B cell (primary cell): ENCODE data around the gene HSPBP1. TPM values are rescaled to one million over a fixed set of nuclear protein-coding genes. Genes with fewer than 3 reads are reported as not detected.
A peak's percentile ranks its signal among the peaks of the same experiment; 100 is the strongest.

Source experiments
- ATAC-seq: fragments of 200-7000 bp; cut with Tn5 transposase; one replicate; pipeline ENCODE4 v1.10.0; 2021; ENCODE audit warnings: low read depth, mild to moderate bottlenecking, moderate number of reproducible peaks, moderate library complexity
- CTCF ChIA-PET: fragments of 350-600 bp; sonication (Branson Sonifier 250); formaldehyde crosslinking; loops from one replicate; lab custom pipeline; 2021; ENCODE audit warnings: antibody characterized with exemption, inconsistent platforms; lab: Charles Lee
- POLR2A ChIA-PET: fragments of 350-600 bp; sonication (Branson Sonifier 250); formaldehyde crosslinking; loops from one replicate; lab custom pipeline; 2021; ENCODE audit warnings: antibody characterized with exemption; lab: Charles Lee
- DNase-seq: peaks from one replicate; pipeline ENCODE4 v3.0.0; 2013
- H2AFZ ChIP-seq: 2 replicates; pipeline ENCODE4 v1.6.1; 2012; ENCODE audit warnings: mild to moderate bottlenecking, low read depth, low read length; ENCODE audit not compliant: insufficient read depth, poor library complexity, severe bottlenecking
- H3K27ac ChIP-seq, 2 donors: 1 replicate in 1 of 2; 2 replicates in 1 of 2; pipeline ENCODE4 v1.5.1; 2012 to 2013; ENCODE audit warnings: low read length in 2 of 2, mild to moderate bottlenecking in 2 of 2, moderate library complexity in 1 of 2
- H3K27me3 ChIP-seq, 4 experiments: fragments of 200-600 bp in 1 of 4; sonication (generic) in 1 of 4; replicated peaks in 1 of 4; 1 replicate in 2 of 4; 2 replicates in 2 of 4; pipeline versions ENCODE4 v1.6.1 to v1.7.0; 2013 to 2016; ENCODE audit warnings: low read length in 3 of 4, mild to moderate bottlenecking in 2 of 4, mixed read lengths in 1 of 4, moderate library complexity in 1 of 4; ENCODE audit not compliant: insufficient read depth in 4 of 4, control insufficient read depth in 3 of 4; ENCODE audit errors: control extremely low read depth in 1 of 4
- H3K36me3 ChIP-seq, 2 experiments: replicated peaks in 1 of 2; 1 replicate in 1 of 2; 2 replicates in 1 of 2; pipeline versions ENCODE4 v1.6.1 to v1.7.1; 2013; ENCODE audit warnings: low read length in 1 of 2; ENCODE audit not compliant: insufficient read depth in 2 of 2, control insufficient read depth in 1 of 2; ENCODE audit errors: control extremely low read depth in 1 of 2, extremely low read depth in 1 of 2
- H3K4me1 ChIP-seq, 2 donors: fragments of 200-600 bp in 1 of 2; sonication (generic) in 1 of 2; 1 replicate in 1 of 2; 2 replicates in 1 of 2; pipeline versions ENCODE4 v1.5.1 to v1.6.1; 2013 to 2017; ENCODE audit warnings: low read length in 2 of 2; ENCODE audit not compliant: control insufficient read depth in 2 of 2, insufficient read depth in 2 of 2
- H3K4me2 ChIP-seq: replicated peaks from 2 replicates; pipeline ENCODE3; 2012; ENCODE audit warnings: mild to moderate bottlenecking, low read depth, low read length; ENCODE audit not compliant: poor library complexity, severe bottlenecking
- H3K4me3 ChIP-seq, 5 experiments: fragments of 200-600 bp in 1 of 5; sonication (generic) in 1 of 5; 1 replicate in 3 of 5; 2 replicates in 2 of 5; pipeline versions ENCODE4 v1.5.1 to v1.7.0; 2011 to 2016; ENCODE audit warnings: low read length in 4 of 5, mild to moderate bottlenecking in 4 of 5, low read depth in 2 of 5, control low read depth in 1 of 5, moderate library complexity in 1 of 5; ENCODE audit not compliant: insufficient read depth in 1 of 5; ENCODE audit errors: control extremely low read depth in 1 of 5, extremely low read depth in 1 of 5
- H3K79me2 ChIP-seq: fragments of 200-600 bp; sonication (generic); one replicate; pipeline ENCODE4 v1.6.0; 2016; ENCODE audit warnings: low read length; ENCODE audit not compliant: control insufficient read depth, insufficient read depth
- H3K9ac ChIP-seq: fragments of 200-600 bp; sonication (generic); 2 replicates; pipeline ENCODE4 v1.6.1; 2017; ENCODE audit warnings: mild to moderate bottlenecking, low read length, moderate library complexity
- H3K9me3 ChIP-seq, 3 donors: one replicate each; pipeline versions ENCODE4 v1.6.1 to v1.7.1; 2013; ENCODE audit warnings: low read length in 2 of 3; ENCODE audit not compliant: control insufficient read depth in 2 of 3, insufficient read depth in 1 of 3; ENCODE audit errors: control extremely low read depth in 1 of 3
- H4K20me1 ChIP-seq: 2 replicates; pipeline ENCODE4 v1.6.0; 2012; ENCODE audit warnings: mild to moderate bottlenecking, low read length; ENCODE audit not compliant: insufficient read depth, control insufficient read depth, poor library complexity, severe bottlenecking
- H3K27ac Mint-ChIP-seq: one replicate; pipeline ENCODE4 v1.8.0; 2021; ENCODE audit warnings: mixed read lengths
- H3K27me3 Mint-ChIP-seq: one replicate; pipeline ENCODE4 v1.8.0; 2021; ENCODE audit warnings: mixed read lengths
- H3K4me1 Mint-ChIP-seq: one replicate; pipeline ENCODE4 v1.8.0; 2021; ENCODE audit warnings: mixed read lengths
- H3K4me3 Mint-ChIP-seq: one replicate; pipeline ENCODE4 v1.8.0; 2021; ENCODE audit warnings: mixed read lengths
- H3K9me3 Mint-ChIP-seq: one replicate; pipeline ENCODE4 v1.8.0; 2022; ENCODE audit warnings: mixed read lengths; ENCODE audit not compliant: insufficient read depth
- CTCF ChIP-seq: fragments of 200-600 bp; IDR thresholded peaks from one replicate; pipeline ENCODE4 v1.8.0; 2022; ENCODE audit warnings: antibody characterized with exemption, mild to moderate bottlenecking
- EZH2 ChIP-seq: IDR thresholded peaks from 2 replicates; pipeline ENCODE4 v1.6.1; 2012; ENCODE audit warnings: borderline replicate concordance, low read depth, mild to moderate bottlenecking, moderate library complexity, low read length; ENCODE audit not compliant: insufficient read depth, poor library complexity, severe bottlenecking
- WGBS: methylation state at CpG from one replicate; pipeline ENCODE4 v1.1.5; 2013; ENCODE audit warnings: missing lambda C conversion rate; ENCODE audit not compliant: insufficient coverage; 5-methylcytosine and 5-hydroxymethylcytosine counted together
- intact Hi-C: fragments of 100-400 bp; cut with micrococcal nuclease; formaldehyde crosslinking; loops from one replicate; pipeline ENCODE4 v1.10.0; 2022
- polyA plus RNA-seq: library from polyadenylated mRNA; depleted of rRNA; stranded (reverse); fragments of >200 nt; gene quantifications from 2 replicates; pipeline ENCODE4 v1.2.3, GENCODE V29; 2012
- small RNA-seq: library from RNA; depleted of rRNA; stranded (forward); fragments of <200 nt; gene quantifications from one replicate; pipeline ENCODE3, GENCODE V24; 2012; ENCODE audit warnings: low replicate concordance, low read depth; ENCODE audit not compliant: insufficient read length
- total RNA-seq, 2 donors: library from RNA; stranded (reverse); fragments of 120-200 nt in 1 of 2; gene quantifications; 1 replicate in 1 of 2; 2 replicates in 1 of 2; pipeline versions ENCODE4 v1.2.3 to v1.2.4, GENCODE V29; 2013 to 2022

Gene HSPBP1
- total and polyA plus RNA-seq, 2 donors (not counting 1 experiment from before 2014, with no cell fraction given): 15.6 to 19.0 TPM

GRCh38 chr19:55213547-55213946 is 66.4 kb downstream of the HSPBP1 start:
- CTCF ChIA-PET: no interaction called here

GRCh38 chr19:55212447-55212846 is 67.5 kb downstream of the HSPBP1 start:
- 93% methylated on average over 2 of the region's 3 CpGs for WGBS
- ChIA-PET POLR2A (no interaction called here), CTCF (no interaction called here)
- peaks cover 0 to 35% (median 10%) of the 10 kb centered on the region in 4 experiments for H3K27me3 ChIP-seq
- DNase-seq: no peak
- H3K27me3 Mint-ChIP-seq: peaks cover 29% of the 10 kb centered on the region
- TF ChIP-seq EZH2: no peak
- no peak for TF ChIP-seq CTCF
- H3K36me3 ChIP-seq: no peaks in the 10 kb centered on the region
- H3K9me3 ChIP-seq: peaks cover 0 to 43% (median 6%) of the 10 kb centered on the region in 3 donors
- no peak for ATAC-seq
- peak overlapping the region; percentile 2 for H3K27ac Mint-ChIP-seq
- H3K4me1 Mint-ChIP-seq: peaks cover 11% of the 10 kb centered on the region
- intact Hi-C loops: no loop called here
- H3K4me2 ChIP-seq: no peak overlapping the region
- no peak overlapping the region for H3K27ac ChIP-seq
- peaks cover 8 to 11% of the 10 kb centered on the region in 2 donors for H3K4me1 ChIP-seq
- no peak overlapping the region for H2AFZ ChIP-seq
- no peaks in the 10 kb centered on the region for H4K20me1 ChIP-seq
- no peak overlapping the region for H3K9ac ChIP-seq
- no peaks in the 10 kb centered on the region for H3K79me2 ChIP-seq
- H3K4me3 ChIP-seq: no peak overlapping the region
- no peak overlapping the region for H3K4me3 Mint-ChIP-seq
- H3K9me3 Mint-ChIP-seq: peaks cover 8% of the 10 kb centered on the region

More at GRCh38 chr19:55213547-55213946, 66.4 kb downstream of the HSPBP1 start:
- DNase-seq (no peak), ATAC-seq (no peak)
- H3K4me1 Mint-ChIP-seq: peaks cover 11% of the 10 kb centered on the region
- intact Hi-C loops: no loop called here
- Histone ChIP-seq H2AFZ (no peak overlapping the region), H3K79me2 (no peaks in the 10 kb centered on the region), H3K4me2 (no peak overlapping the region), H3K27ac (no peak overlapping the region), H4K20me1 (no peaks in the 10 kb centered on the region), H3K9me3 (peaks cover 0 to 43% (median 6%) of the 10 kb centered on the region in 3 donors), H3K4me1 (peaks cover 8 to 11% of the 10 kb centered on the region in 2 donors), H3K9ac (no peak overlapping the region), H3K4me3 (no peak overlapping the region), H3K27me3 (peaks cover 0 to 35% (median 10%) of the 10 kb centered on the region in 4 experiments), H3K36me3 (no peaks in the 10 kb centered on the region)
- H3K9me3 Mint-ChIP-seq: peaks cover 8% of the 10 kb centered on the region
- no peak overlapping the region for H3K4me3 Mint-ChIP-seq
- 82% methylated on average over 4 of the region's 7 CpGs for WGBS
- H3K27ac Mint-ChIP-seq: no peak overlapping the region
- no peak for TF ChIP-seq CTCF
- no peak for TF ChIP-seq EZH2
- H3K27me3 Mint-ChIP-seq: peaks cover 29% of the 10 kb centered on the region
- POLR2A ChIA-PET: no interaction called here

Small RNAs within 50 kb of the gene (small RNA-seq; reads per million reads assigned to genes)
- not detected for gene MIR6802
- gene MIR6803: not detected
- not detected for gene MIR6804

Other genes with a start within 250 kb of the HSPBP1 start
- 0.20 TPM in 1 of 2 replicates, not detected in the other for gene GP6, start 241.8 kb downstream of the HSPBP1 start, total RNA-seq
- 0.43 and 0.55 TPM in 2 replicates for gene GP6, start 241.8 kb downstream of the HSPBP1 start, polyA plus RNA-seq
- 17.5 and 20.2 TPM in 2 replicates for gene RDH13, start 217.0 kb downstream of the HSPBP1 start, total RNA-seq
- 13.4 and 20.4 TPM in 2 replicates for gene RDH13, start 217.0 kb downstream of the HSPBP1 start, polyA plus RNA-seq
- 1.0 and 1.3 TPM in 2 replicates for gene EPS8L1, start 204.2 kb downstream of the HSPBP1 start, total RNA-seq
- gene EPS8L1, start 204.2 kb downstream of the HSPBP1 start, polyA plus RNA-seq: 0.39 and 0.72 TPM in 2 replicates
- gene PPP1R12C, start 162.5 kb downstream of the HSPBP1 start, total RNA-seq: 174 and 179 TPM in 2 replicates
- gene PPP1R12C, start 162.5 kb downstream of the HSPBP1 start, polyA plus RNA-seq: 145 and 231 TPM in 2 replicates
- not detected in 2 replicates for gene TNNT1, start 130.9 kb downstream of the HSPBP1 start, total RNA-seq
- not detected in 2 replicates for gene TNNT1, start 130.9 kb downstream of the HSPBP1 start, polyA plus RNA-seq
- not detected in 2 replicates for gene TNNI3, start 122.4 kb downstream of the HSPBP1 start, total RNA-seq
- gene TNNI3, start 122.4 kb downstream of the HSPBP1 start, polyA plus RNA-seq: not detected in 2 replicates
- not detected in 2 replicates for gene DNAAF3, start 113.5 kb downstream of the HSPBP1 start, total RNA-seq
- not detected in 2 replicates for gene DNAAF3, start 113.5 kb downstream of the HSPBP1 start, polyA plus RNA-seq
- gene SYT5, start 99.8 kb downstream of the HSPBP1 start, total RNA-seq: 0.94 and 1.2 TPM in 2 replicates
- 0.27 and 1.5 TPM in 2 replicates for gene SYT5, start 99.8 kb downstream of the HSPBP1 start, polyA plus RNA-seq
- gene PTPRH, start 70.6 kb downstream of the HSPBP1 start, total RNA-seq: not detected in 2 replicates
- gene PTPRH, start 70.6 kb downstream of the HSPBP1 start, polyA plus RNA-seq: not detected in 2 replicates
- gene TMEM86B, start 51.3 kb downstream of the HSPBP1 start, total RNA-seq: 19.4 and 20.7 TPM in 2 replicates
- 13.6 and 14.5 TPM in 2 replicates for gene TMEM86B, start 51.3 kb downstream of the HSPBP1 start, polyA plus RNA-seq
- gene PPP6R1, start 21.1 kb downstream of the HSPBP1 start, total RNA-seq: 193 and 195 TPM in 2 replicates
- 122 and 125 TPM in 2 replicates for gene PPP6R1, start 21.1 kb downstream of the HSPBP1 start, polyA plus RNA-seq
- gene BRSK1, start 3.9 kb upstream of the HSPBP1 start, total RNA-seq: 0.94 and 1.7 TPM in 2 replicates
- 1.4 and 4.0 TPM in 2 replicates for gene BRSK1, start 3.9 kb upstream of the HSPBP1 start, polyA plus RNA-seq
- gene TMEM150B, start 45.2 kb upstream of the HSPBP1 start, total RNA-seq: not detected in 2 replicates
- 1.4 TPM in 1 of 2 replicates, not detected in the other for gene TMEM150B, start 45.2 kb upstream of the HSPBP1 start, polyA plus RNA-seq
- gene KMT5C, start 59.8 kb upstream of the HSPBP1 start, total RNA-seq: 19.6 and 22.2 TPM in 2 replicates
- gene KMT5C, start 59.8 kb upstream of the HSPBP1 start, polyA plus RNA-seq: 23.6 and 37.8 TPM in 2 replicates
- not detected in 2 replicates for gene COX6B2, start 74.6 kb upstream of the HSPBP1 start, total RNA-seq
- gene COX6B2, start 74.6 kb upstream of the HSPBP1 start, polyA plus RNA-seq: 0.07 TPM in 1 of 2 replicates, not detected in the other
- gene GARIN5B, start 83.2 kb upstream of the HSPBP1 start, total RNA-seq: not detected in 2 replicates
- not detected in 2 replicates for gene GARIN5B, start 83.2 kb upstream of the HSPBP1 start, polyA plus RNA-seq
- not detected in 2 replicates for gene IL11, start 90.4 kb upstream of the HSPBP1 start, total RNA-seq
- 0.13 TPM in 1 of 2 replicates, not detected in the other for gene IL11, start 90.4 kb upstream of the HSPBP1 start, polyA plus RNA-seq
- gene TMEM190, start 96.7 kb upstream of the HSPBP1 start, total RNA-seq: not detected in 2 replicates
- gene TMEM190, start 96.7 kb upstream of the HSPBP1 start, polyA plus RNA-seq: not detected in 2 replicates
- gene TMEM238, start 104.2 kb upstream of the HSPBP1 start, total RNA-seq: 4.3 and 4.7 TPM in 2 replicates
- 0.76 and 2.7 TPM in 2 replicates for gene TMEM238, start 104.2 kb upstream of the HSPBP1 start, polyA plus RNA-seq
- 2,397 and 2,578 TPM in 2 replicates for gene RPL28, start 105.8 kb upstream of the HSPBP1 start, total RNA-seq
- 4,661 and 8,441 TPM in 2 replicates for gene RPL28, start 105.8 kb upstream of the HSPBP1 start, polyA plus RNA-seq
- 20.6 and 29.0 TPM in 2 replicates for gene UBE2S, start 127.7 kb upstream of the HSPBP1 start, total RNA-seq
- gene UBE2S, start 127.7 kb upstream of the HSPBP1 start, polyA plus RNA-seq: 50.0 and 72.7 TPM in 2 replicates
- gene SHISA7, start 163.2 kb upstream of the HSPBP1 start, total RNA-seq: not detected in 2 replicates
- 0.06 TPM in 1 of 2 replicates, not detected in the other for gene SHISA7, start 163.2 kb upstream of the HSPBP1 start, polyA plus RNA-seq
- gene ISOC2, start 181.5 kb upstream of the HSPBP1 start, total RNA-seq: 10.0 and 11.1 TPM in 2 replicates
- 13.5 and 27.6 TPM in 2 replicates for gene ISOC2, start 181.5 kb upstream of the HSPBP1 start, polyA plus RNA-seq
- gene C19orf85, start 184.6 kb upstream of the HSPBP1 start, total RNA-seq: not detected in 2 replicates
- not detected in 2 replicates for gene C19orf85, start 184.6 kb upstream of the HSPBP1 start, polyA plus RNA-seq
- 13.3 and 15.5 TPM in 2 replicates for gene ZNF628, start 196.5 kb upstream of the HSPBP1 start, total RNA-seq
- gene ZNF628, start 196.5 kb upstream of the HSPBP1 start, polyA plus RNA-seq: 18.3 and 28.6 TPM in 2 replicates
- 10.7 and 12.6 TPM in 2 replicates for gene NAT14, start 205.1 kb upstream of the HSPBP1 start, total RNA-seq
- 15.1 and 23.2 TPM in 2 replicates for gene NAT14, start 205.1 kb upstream of the HSPBP1 start, polyA plus RNA-seq
- 0.44 and 0.58 TPM in 2 replicates for gene SSC5D, start 208.3 kb upstream of the HSPBP1 start, total RNA-seq
- 0.22 and 0.46 TPM in 2 replicates for gene SSC5D, start 208.3 kb upstream of the HSPBP1 start, polyA plus RNA-seq